ENCODE data around the gene PACS1.

PACS1 gene

GRCh38 chr11:66279092-66279734 lies 209.1 kb downstream of the PACS1 start:
- no peak for DNase-seq

- DNase-seq, result no peak
These were observed 210.4 kb downstream of the PACS1 start for GRCh38 chr11:66280428-66280827.

- no peak for DNase-seq
These were observed 210.9 kb downstream of the PACS1 start for GRCh38 chr11:66281001-66281400.

DNA sequence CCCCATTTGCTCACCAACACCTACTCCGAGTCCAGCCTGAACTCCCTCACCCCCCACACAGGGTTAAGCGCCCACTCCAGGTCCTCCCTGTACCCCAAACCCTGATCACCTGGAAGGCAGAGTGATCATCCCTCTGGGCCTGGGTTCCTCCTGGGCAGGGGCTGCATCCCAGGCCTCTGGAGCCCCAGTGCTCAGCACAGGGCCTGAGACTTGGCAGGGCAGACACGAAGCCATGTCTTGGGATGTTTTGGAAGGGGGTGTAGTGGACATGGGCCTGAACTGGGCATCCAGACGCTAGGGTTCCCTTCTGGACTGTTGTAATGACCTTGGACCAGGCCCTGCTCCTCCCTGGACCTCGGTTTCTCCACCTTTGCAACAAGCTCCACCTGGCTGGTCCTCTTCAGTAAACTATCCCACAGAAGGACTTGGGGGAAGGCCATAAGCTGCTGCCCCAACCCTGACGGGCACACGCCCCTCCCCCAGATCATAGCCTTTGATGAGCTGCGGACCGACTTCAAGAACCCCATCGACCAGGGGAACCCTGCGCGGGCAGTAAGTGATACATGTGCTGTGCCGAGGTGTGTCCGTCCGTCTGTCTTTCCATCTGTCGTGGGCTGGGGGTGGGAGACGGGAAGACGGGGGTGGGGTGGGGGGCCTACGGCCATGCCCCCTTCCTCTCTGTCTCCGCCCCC lies 211.8 kb downstream of the PACS1 start:
- DNase-seq, result no peak

- DNase-seq, result peak; percentile 100
These were observed 212.7 kb downstream of the PACS1 start for GRCh38 chr11:66282468-66283455.

DNA sequence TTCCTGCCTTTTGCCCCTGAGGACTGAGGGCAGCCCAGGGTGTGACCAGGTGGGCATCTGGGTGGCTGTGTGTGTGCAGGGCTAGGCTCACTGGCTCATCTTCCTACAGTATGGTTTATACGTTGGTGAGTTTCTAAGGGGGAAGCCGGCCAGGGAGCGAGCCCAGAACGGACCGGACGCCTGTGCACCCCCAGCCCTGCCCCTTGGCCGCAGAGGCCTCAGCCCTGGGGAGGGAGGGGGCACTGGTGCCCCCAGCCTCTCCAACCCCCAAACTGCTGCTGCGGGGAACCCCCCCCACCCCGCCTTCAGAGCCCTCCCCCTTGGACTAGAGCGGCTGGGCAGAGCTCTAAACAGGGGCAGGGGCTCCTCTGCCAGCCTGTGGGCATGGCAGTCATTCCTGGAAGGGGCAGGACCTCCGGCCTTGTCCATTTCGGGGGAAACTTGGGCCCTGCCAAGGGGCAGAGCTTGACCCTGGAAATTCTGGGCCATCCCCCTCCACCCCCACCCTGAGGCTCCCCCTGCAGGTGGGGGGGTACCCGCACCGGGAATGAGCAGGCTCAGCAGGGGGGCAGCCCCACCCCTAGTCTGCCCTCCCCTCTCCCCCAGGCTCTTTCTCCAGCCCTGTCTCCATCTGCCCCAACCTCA lies 213.5 kb downstream of the PACS1 start:
- no peak for DNase-seq

DNA sequence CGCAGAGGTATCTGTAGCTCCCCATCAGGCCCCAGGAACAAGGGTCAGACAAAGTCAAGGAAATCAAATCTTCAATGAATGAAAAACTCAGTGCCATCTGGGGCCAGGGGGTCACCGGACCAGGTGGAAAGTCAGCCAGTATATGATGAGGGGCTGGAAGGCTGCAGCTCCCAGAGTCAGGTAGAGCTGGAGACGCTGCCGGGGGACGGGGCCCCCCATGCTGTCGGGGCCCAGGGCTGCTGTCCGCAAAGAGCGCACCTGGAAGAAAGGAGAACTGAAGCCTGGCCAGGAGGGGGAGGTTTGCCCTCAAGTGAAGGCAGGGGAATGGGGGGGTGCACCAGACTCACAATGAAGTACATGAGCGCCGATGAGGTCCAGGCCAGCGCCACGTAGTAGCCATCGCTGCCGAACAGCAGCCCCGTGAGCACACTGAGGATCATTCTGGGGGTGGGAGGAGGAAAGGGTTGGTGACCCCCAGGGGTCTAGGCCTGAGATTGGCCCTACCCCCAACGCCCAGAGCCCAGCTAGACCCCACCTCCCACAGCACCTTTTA lies 214.5 kb downstream of the PACS1 start:
- no peak for DNase-seq

DNA sequence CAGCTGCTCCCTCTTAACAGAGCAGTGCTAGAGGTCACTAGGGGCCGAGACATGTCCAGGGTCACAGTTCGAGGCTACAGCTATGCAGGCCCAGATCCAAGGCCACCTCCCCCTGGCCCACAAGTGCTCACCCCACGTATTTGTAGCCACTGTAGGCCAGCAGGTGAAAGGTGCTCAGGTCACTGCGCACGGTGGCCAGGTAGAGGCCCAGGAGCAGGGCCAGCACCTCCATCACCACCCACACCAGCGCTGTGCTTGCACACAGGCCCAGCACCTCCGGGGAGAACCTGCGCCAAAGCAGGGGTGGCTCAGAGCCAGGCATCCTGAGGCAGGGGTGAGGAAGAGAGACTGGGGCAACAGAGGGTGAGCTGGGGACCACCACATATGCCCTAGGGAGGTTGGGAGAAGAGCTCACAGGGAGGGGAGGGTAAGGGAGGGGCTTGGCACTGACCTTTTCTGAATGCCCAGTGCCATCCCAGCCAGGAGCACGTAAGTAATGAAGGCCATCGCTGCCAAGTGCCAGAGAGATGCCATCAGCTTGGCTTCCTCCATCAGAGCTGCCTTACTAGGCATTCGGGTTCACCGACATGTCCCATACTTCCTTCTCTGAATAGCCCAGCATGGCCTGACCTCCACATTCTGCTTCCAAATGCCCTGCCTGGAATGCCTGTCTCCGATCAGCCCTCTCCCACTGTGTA lies 215.3 kb downstream of the PACS1 start:
- DNase-seq, result no peak

- DNase-seq, result no peak
These were observed 216.6 kb downstream of the PACS1 start for GRCh38 chr11:66286699-66287098.

DNA sequence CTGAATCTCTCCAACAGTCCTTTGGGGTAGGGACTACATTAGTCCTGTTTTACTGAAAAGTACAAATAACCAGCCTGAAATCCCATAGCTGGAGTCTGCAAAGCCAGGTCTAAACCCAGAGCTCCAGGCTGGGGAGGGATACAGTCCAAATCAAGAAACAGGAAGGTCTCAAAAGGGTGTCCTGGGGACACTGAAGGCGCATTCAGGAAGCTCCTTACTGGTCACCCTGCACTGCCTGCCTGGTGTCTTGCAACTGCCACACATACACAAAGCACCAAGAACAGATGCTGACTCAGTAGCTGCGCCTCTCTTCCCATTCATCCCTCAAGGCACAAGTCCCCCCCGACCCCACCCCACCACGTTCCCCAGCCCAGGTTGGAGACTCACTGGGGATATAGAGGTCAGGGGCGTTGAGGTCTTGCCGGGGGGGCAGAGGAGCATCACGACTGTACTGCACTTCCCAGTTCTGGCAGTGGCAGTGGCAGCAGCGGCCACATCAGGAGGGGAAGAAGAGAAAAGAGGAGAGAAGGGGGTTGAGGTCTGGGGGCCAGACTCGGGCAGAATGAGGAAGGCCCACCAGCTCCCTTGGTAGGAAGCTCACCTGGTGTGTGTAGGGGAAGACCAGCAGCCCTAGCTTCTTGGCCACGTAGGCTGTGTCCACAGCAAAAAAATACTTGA lies 217.3 kb downstream of the PACS1 start:
- no peak for DNase-seq

GRCh38 chr11:66287889-66288670 lies 218.0 kb downstream of the PACS1 start:
- DNase-seq, result no peak

DNA sequence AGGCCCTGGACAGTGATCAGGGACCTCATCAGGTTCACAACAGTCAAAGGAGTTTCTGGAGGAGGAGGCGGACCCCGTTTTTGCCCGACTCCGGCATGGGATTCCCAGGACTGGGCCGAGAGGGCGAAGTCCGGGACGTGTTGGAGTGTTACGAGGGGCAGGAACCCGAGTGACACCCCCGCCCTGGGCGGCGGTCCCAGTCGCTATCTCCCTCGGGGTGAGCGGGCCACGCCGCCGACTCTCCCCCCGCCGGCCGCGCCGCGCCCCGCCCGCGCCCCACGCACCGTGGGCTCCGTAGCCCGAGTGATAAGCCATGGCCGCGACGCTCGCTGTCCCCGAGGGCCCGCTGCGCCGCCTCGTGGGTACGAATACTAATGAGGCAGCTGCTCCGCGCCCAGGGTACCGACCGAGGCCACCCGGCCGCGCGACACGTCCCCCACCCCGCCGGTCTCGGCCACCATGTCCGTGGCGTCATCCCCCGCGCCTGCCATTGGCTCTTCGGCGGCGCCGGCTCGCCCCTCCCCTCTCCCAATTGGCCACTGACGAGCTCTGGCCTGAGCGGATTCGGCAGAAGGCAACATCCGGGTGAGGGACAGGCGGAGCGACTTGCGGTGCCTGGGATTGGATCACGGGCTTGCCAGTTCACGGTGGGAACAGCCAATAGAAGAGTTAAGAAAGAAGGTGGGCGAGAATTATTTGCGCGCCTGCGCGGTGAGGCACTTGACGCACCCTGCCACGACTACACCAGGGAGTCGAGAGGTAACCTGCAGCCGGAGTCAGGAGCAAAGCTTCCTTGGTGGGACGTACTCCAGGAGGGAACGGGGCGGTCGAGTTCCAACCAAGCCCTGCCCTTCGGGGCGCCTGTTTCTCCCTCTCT lies 218.8 kb downstream of the PACS1 start, which contains the start of gene YIF1A:
Gene YIF1A (minus strand): TSS at position 473 of the 877 bp plus-strand sequence. CDS start 158 bp downstream, at position 315.
- DNase-seq, result peak; percentile 100

DNA sequence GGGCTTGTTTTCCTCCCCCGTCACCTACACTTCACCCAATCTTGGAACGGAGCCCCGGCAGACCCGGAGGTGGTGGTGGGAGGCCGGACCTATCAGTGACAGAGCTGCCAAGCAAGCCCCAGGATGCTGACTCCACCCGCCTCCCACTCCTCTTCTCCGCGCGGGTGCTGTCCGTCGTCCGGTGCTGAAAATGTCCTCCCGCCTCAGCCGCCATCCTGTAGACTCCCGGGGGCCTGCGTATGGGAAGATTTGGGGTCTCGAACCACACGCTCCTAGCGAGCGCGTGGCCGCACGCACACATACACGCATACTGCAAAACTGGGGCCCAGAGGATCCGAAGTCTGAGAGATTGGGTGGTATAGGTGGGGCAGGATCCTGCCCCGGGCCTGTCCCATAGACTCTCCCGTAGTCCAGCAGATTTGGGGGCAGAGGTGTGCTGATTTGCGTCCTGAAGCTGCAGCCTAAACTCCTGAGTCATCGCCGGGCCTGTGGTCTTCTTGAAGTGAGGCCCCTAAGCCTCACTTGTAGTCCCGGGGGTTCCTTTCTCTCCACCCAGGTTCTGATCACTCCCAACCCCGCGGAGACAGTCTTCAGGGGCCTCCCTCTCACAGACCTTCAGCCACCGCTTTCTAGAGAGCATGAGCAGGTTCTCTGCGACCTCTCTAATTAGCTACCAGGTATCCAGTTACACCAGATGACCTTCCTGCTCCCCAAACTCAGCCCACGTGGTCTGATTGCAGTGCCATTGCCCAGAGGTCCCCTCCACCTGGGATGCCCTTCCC lies 219.7 kb downstream of the PACS1 start:
- DNase-seq, result peak; percentile 69

GRCh38 chr11:66290330-66290621 lies 220.2 kb downstream of the PACS1 start:
- DNase-seq, result no peak

DNA sequence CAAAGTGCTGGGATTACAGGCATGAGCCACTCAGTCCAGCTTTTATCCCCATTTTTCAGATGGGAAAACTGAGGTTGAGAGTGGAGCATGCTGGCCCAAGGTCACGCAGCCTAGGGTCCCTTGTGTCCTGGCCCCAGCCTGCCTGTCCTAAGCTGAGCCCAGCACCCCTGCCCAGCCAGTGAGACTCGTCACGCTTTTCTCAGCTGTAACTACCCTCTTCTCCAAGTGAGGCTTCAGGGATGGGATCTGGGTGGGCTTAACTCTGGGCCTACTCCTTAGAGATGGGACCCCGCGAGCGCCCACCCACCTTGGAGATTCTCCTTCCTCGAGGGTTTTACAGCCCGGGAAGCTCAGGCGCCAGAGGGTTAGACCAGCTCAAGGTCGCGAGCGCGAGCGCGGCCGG lies 221.2 kb downstream of the PACS1 start:
- peak; percentile 51 for DNase-seq

- DNase-seq, result peak; percentile 77
These were observed 221.9 kb downstream of the PACS1 start, which contains the start of gene TMEM151A for GRCh38 chr11:66291706-66292542. Gene TMEM151A, plus strand, starts transcription at chr11:66291894. Its CDS starts 120 bp downstream, at chr11:66292014.

DNA sequence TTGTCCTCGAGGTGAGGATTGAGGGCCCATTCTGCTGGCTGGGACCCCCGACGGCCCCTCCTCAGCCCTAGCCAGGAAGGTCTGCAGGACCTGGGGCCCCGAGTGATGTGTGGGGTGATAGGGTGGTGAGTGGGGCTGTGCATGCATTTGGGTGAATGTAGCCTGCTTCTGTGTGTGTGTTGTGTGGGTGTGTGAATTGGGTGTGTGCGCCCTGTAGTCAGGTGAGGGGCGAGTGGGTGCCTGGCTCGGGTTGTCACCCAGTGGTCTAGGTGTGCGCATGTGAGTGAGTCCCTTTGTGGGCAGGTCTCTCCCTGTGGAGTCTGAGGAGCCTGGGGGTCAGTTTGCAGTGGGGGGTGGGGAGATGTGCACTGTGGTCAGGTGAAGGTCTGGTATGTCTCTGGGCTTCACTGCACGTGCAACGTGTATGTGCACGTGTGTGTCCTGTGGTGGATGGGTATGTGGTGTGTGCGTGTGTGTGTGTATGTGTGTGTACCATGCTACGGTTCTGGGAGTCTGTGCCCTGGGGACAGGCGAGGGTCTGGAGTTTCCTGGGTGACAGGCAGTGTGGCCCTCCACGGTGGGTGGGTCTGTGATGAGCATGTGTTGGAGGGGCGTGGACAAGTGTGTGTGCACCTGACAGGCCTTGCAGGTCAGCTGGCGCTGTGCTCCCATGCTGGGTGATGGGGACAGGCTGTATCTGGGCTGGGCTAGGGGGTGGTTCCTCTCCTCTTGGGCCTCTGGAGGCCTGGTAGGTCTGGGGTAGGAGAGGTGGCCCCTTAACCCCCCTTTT lies 222.7 kb downstream of the PACS1 start:
- DNase-seq, result peak; percentile 52

Data from DMS53 (cell line).